ENCODE data around the gene OS9.

Gene OS9

DNA sequence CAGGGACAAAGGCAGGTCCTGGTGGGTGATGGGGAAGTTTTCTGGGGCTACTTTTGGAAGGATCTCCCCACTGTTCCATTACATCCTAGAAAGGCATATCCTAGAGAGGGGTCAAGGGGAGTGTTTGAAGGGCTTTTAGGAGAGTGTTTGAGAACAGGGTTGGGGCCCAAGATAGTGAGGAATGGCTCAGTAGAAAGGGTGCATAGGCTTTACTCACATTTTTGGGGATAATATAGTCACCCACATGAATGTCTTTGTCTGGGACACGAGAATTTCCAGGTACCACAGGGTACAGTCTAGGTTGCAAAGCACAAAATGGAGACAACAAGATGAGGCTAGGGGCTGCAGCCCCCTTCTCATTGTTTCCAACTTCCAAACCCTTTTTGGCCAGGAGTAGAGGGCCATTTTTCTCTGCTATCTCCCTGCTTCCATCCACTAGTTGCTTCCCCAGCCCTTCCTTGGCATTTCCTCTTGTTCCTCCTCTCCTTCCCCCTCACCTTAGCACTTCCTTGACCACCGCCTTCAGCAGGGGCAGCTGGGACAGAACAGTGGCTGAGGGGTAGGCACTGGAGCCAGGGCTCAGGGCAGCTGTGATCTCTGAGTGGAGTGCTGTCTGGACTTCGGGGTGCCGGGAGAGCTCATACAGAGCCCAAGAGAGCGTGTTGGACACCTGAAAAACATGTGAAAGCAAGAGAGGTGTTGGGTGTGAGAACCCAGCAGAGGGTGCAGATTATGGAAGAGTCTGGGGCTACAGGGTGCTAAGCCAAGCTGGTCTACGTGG is 70.1 kb downstream of the OS9 start:
- FAIRE-seq (no peak), DNase-seq (ENCODE audit: insufficient read length, low spot score) (no peak)
- no peak for TF ChIP-seq POLR2A (IDR thresholded peaks at IDR 0.05; ENCODE audit: low read depth, low read length)

DNA sequence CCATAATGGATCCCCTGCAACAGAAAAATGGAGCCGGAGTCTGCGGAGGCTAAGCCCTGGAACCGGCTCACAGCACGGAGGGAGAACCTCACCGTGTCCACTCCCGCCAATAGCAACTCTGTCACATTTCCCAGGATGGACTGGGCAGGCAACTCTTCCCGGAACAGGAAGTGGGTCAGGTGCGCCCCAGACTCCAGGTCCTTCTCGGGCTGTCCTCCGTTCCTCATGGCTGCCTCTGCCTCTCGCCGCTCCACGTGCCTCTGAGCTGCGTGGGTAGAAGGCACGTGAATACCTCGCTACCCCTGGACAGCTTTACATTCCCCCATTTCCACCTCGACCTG is 70.7 kb downstream of the OS9 start:
- no peak for FAIRE-seq
- no peak for DNase-seq (ENCODE audit: insufficient read length, low spot score)
- no peak for TF ChIP-seq POLR2A (IDR thresholded peaks at IDR 0.05; ENCODE audit: low read depth, low read length)

DNA sequence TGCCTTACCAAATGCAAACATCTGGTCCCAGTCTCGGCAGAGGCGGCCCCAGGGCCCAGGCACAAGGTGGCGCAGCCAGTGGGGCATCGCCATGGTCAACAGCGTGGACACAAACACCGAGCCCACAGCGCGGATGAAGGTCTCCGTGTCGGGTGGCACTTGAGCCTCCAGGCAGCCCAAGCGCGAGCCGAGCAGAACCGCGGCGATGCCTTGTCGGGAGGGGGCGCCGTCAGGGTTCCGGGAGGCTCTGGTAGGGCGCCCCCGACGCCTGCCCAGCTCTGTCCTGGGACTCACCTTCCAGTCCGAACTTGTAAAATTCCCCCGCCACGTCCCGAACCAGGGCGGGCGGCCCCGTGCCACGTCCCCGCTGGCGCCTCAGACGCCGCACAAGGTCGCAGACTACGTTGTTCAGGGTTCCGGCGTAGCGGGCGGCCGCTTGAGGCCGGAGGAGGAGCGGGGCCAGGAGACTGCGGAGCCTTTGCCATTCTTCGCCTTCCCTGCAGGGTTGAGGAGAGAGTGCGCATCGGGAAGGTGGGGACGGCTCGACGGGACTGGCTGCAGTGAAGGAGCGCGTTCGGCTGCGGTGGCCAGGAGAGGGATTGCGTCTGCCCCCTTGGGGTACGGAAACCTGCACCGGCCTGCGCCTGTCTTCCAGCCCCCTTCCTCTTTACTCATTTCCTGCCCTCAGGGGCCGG is 71.2 kb downstream of the OS9 start:
- DNase-seq (ENCODE audit: insufficient read length, low spot score) (no peak), FAIRE-seq (no peak)
- no peak for TF ChIP-seq POLR2A (IDR thresholded peaks at IDR 0.05; ENCODE audit: low read depth, low read length)

DNA sequence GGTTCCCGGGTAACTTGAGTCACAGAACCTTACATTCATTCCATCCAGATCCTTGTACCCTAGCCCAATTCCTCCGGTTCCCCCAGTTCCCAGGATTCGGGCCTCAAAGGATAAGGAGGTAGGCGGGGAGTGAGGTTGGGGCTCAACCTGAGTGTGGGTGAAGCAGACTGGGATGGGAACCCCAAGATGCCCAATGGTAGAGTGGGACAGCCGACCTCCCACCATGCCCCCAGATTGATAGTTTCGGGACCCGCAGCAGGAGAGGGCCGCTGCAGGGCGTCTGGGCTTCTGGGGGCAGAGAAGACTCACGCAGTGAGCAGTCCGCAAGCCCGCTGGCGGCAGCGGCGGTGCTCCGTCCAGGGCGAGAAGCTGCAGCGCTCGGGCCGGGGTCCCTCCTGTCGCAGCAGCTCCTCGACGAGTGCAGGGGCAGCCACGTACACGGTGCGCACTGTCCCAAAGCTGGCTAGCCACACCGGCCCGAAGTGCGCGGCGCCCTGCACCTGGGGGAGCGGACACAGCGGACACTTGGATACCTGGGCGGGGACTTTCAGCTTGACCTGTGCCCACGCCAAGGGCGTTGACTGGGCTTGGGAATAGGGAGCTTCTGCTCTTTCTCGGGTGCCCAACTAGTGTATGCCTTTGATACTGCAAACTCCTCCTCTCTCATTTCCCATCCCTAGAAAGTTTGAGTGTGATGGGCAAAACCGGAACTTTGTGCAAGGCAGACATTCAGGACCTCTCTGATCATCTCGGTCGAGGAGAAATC is 71.9 kb downstream of the OS9 start:
- TF ChIP-seq POLR2A (IDR thresholded peaks at IDR 0.05; ENCODE audit: low read depth, low read length): no peak
- DNase-seq (ENCODE audit: insufficient read length, low spot score) (no peak), FAIRE-seq (no peak)

DNA sequence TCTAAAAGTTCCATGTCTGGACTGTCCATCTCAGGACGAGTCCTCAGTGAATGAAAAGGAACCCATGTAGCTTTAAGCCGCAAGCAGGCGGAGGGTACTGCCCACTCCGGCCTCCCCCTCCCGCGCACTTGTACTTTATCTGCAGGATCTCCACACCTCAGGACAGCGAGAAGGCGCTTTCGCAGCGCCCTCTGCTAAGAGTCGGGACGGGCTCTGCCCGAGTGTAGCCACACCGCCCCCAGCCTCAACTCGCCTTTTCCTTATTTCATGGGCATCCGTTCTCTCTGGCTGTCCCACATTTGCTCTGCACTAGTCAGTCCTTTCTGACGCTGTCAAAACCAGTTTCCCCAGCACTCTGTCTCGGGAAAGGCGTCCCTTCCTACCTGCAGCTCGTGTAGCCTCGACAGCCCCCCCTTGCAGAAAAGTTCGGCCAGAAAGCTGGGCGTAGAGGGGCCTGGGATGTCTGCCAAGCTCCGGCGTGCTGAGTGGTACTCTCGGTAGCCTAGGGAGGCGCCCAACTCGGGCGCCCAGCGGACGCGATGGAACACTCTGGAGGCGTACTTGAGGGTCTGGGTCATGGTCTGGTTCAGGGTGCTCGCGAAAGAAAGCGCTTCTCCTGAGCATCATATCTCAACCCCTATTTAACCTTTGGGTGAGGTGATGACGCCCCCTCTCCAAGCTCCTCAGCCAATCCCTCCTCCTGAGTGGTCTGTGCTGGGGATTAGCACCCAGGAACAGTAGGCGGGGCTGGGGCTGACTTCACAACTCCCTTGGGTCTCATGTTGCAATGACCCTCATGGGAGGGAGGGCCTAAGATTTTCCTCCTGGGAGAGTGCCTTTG is 72.8 kb downstream of the OS9 start, which contains the start of gene CYP27B1:
Gene CYP27B1, minus strand, starts transcription at position 615 of the 841 bp plus-strand sequence. Its CDS starts 37 bp downstream, at position 578.
- no peak for TF ChIP-seq POLR2A (IDR thresholded peaks at IDR 0.05; ENCODE audit: low read depth, low read length)
- FAIRE-seq (no peak), DNase-seq (ENCODE audit: insufficient read length, low spot score) (no peak)

DNA sequence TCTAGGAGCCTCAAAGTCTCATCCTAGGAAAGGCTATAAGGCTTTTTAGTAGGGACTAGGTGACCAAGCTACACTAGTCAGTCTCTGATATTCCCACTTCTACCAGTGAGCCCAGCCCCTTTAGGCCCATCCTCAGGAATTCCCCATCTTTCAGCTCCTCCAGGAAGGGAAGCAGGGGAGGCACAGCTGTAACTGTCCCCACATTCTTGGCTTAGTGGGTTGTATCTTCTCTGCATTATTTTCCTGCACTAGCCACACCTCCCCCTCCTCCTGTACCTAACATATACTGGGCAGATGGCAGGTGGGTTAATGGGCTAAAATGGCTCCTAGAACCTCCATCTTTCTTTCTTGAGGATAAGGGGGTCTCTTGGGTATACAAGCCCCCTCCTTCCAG is 73.4 kb downstream of the OS9 start:
- FAIRE-seq (no peak), DNase-seq (ENCODE audit: insufficient read length, low spot score) (no peak)
- TF ChIP-seq POLR2A (IDR thresholded peaks at IDR 0.05; ENCODE audit: low read depth, low read length): no peak

DNA sequence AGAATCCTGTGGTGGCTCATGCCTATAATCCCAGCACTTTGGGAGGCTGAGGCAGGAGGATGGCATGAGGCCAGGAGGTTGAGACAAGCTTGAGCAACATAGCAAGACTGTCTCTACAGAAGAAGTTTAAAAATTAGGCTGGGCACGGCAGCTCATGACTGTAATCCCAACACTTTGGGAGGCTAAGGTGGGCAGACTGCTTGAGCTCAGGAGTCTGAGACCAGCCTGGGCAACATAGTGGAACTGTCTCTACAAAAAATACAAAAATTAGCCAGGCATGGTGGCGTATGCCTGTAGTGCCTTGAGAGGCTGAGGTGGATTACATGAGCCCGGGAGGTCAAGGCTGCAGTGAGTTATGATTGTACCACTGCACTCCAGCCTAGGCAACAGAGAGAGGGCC is 73.9 kb downstream of the OS9 start:
- FAIRE-seq: no peak
- DNase-seq (ENCODE audit: insufficient read length, low spot score): no peak
- TF ChIP-seq POLR2A (IDR thresholded peaks at IDR 0.05; ENCODE audit: low read depth, low read length): no peak

DNA sequence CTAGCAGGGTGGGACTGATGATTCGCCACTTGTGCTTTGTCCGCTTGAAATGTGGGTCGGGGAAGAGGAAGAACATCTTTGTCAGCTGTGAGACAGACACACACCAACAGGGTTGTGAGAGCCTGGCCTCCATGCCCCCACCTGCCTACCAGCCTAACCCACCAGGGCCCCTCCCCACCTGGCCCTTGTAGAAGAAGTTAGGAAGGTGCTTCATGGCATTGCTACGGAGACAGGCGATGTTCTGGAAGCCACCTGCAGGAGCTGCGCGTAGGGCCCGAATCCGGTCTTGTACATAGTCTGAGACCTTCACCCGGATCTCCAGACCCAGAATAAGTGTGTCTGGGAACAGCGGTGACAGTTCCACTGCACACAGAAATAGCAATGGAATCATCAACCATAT is 75.7 kb downstream of the OS9 start:
- no peak for FAIRE-seq
- DNase-seq (ENCODE audit: insufficient read length, low spot score): no peak
- TF ChIP-seq POLR2A (IDR thresholded peaks at IDR 0.05; ENCODE audit: low read depth, low read length): no peak

DNA sequence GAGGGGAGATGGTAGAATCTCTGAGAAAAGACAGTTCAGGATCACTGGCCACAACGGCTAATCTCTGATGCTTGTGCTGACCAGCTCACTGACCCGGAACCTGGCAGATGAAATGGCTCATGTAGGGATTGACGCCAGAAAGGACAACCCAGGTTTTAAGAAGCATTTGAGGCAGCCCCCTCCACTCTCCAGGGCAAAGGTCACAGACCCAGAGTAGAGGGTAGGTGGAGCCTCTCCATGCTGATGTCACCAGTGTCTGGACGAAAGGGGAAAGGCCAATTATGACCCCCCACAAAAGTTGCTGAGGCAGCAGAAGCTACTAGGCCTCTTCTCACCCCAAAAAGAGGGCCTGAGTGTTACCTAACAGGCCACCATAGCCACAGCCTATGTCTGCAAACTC is 76.8 kb downstream of the OS9 start:
- no peak for FAIRE-seq
- DNase-seq (ENCODE audit: insufficient read length, low spot score): no peak
- no peak for TF ChIP-seq POLR2A (IDR thresholded peaks at IDR 0.05; ENCODE audit: low read depth, low read length)
